IPS DF 6.9 (cell line): ENCODE results near the gene TRIM17.

Experiments
- DNase-seq: peaks from one replicate; pipeline ENCODE4 v3.0.0-alpha.2; 2013; ENCODE audit warnings: low read depth, low spot score
- H3K27ac ChIP-seq: one replicate; pipeline ENCODE4 v1.5.1; 2013; ENCODE audit warnings: low read length, control low read depth
- H3K27me3 ChIP-seq: 2 replicates; pipeline ENCODE4 v1.6.1; 2013; ENCODE audit warnings: mild to moderate bottlenecking, low read length; ENCODE audit not compliant: control insufficient read depth, insufficient read depth
- H3K36me3 ChIP-seq: 2 replicates; pipeline ENCODE4 v1.6.1; 2013; ENCODE audit warnings: low read length; ENCODE audit not compliant: control insufficient read depth, insufficient read depth
- H3K4me1 ChIP-seq: 2 replicates; pipeline ENCODE4 v1.6.1; 2013; ENCODE audit warnings: low read length; ENCODE audit not compliant: control insufficient read depth, insufficient read depth
- H3K4me3 ChIP-seq: 2 replicates; pipeline ENCODE4 v1.5.1; 2013; ENCODE audit warnings: mild to moderate bottlenecking, low read length
- H3K9me3 ChIP-seq: 2 replicates; pipeline ENCODE4 v1.6.1; 2013; ENCODE audit warnings: low read length, inconsistent platforms; ENCODE audit not compliant: control insufficient read depth, insufficient read depth
- WGBS: extraction: QIAGEN DNeasy Blood & Tissue Kit; methylation state at CpG from one replicate; pipeline ENCODE4 v1.1.7; 2013; ENCODE audit warnings: mixed read lengths, missing lambda C conversion rate; ENCODE audit not compliant: insufficient read length, insufficient coverage; 5-methylcytosine and 5-hydroxymethylcytosine counted together

Gene TRIM17

GRCh38 chr1:228417483-228418203, 982 bp upstream of the TRIM17 start:
- H3K27ac ChIP-seq, result no peak overlapping the region
- H3K9me3 ChIP-seq, result no peaks in the 10 kb centered on the region
- no peaks in the 10 kb centered on the region for H3K36me3 ChIP-seq
- no CpG with 5 or more reads among the region's 7 CpGs for whole genome bisulfite sequencing
- H3K4me1 ChIP-seq, result peaks cover 4% of the 10 kb centered on the region
- no peak for DNase-seq
- H3K4me3 ChIP-seq, result no peak overlapping the region
- H3K27me3 ChIP-seq, result peaks cover 22% of the 10 kb centered on the region

- WGBS, result no CpG with 5 or more reads among the region's 12 CpGs
- Histone ChIP-seq H3K4me3 (peak overlapping the region; percentile 33; the same call in 1 of the 2 replicates), H3K27ac (no peak overlapping the region), H3K4me1 (peaks cover 4% of the 10 kb centered on the region), H3K9me3 (no peaks in the 10 kb centered on the region), H3K36me3 (no peaks in the 10 kb centered on the region), H3K27me3 (peaks cover 19% of the 10 kb centered on the region; the same call in 1 of the 2 replicates)
- DNase-seq, result no peak
Observed at GRCh38 chr1:228417061-228417460, 400 bp upstream of the TRIM17 start.

- Histone ChIP-seq H3K27me3 (peaks cover 15% of the 10 kb centered on the region; the same call in 1 of the 2 replicates), H3K4me1 (peaks cover 4% of the 10 kb centered on the region), H3K4me3 (peak overlapping the region; percentile 33; the same call in 1 of the 2 replicates), H3K36me3 (no peaks in the 10 kb centered on the region), H3K27ac (no peak overlapping the region), H3K9me3 (no peaks in the 10 kb centered on the region)
- WGBS, result no CpG with 5 or more reads among the region's 23 CpGs
- DNase-seq, result no peak
Observed at GRCh38 chr1:228415853-228416216, 826 bp downstream of the TRIM17 start.

- H3K4me1 ChIP-seq, result peaks cover 4% of the 10 kb centered on the region
- no peak overlapping the region for H3K27ac ChIP-seq
- no CpG with 5 or more reads among the region's 7 CpGs for WGBS
- H3K9me3 ChIP-seq, result no peaks in the 10 kb centered on the region
- H3K4me3 ChIP-seq, result no peak overlapping the region
- peaks cover 15% of the 10 kb centered on the region; the same call in 1 of the 2 replicates for H3K27me3 ChIP-seq
- DNase-seq, result no peak
- H3K36me3 ChIP-seq, result no peaks in the 10 kb centered on the region
Observed at GRCh38 chr1:228415221-228415620, 1.4 kb downstream of the TRIM17 start.

- H3K27me3 ChIP-seq, result peaks cover 15% of the 10 kb centered on the region; the same call in 1 of the 2 replicates
- H3K27ac ChIP-seq, result no peak overlapping the region
- no peaks in the 10 kb centered on the region for H3K36me3 ChIP-seq
- peaks cover 4% of the 10 kb centered on the region for H3K4me1 ChIP-seq
- WGBS, result no CpG with 5 or more reads among the region's 25 CpGs
- DNase-seq, result no peak
- H3K9me3 ChIP-seq, result no peaks in the 10 kb centered on the region
- peak overlapping the region; percentile 3; the same call in 1 of the 2 replicates for H3K4me3 ChIP-seq
Observed at GRCh38 chr1:228414511-228415211, 2.0 kb downstream of the TRIM17 start.

GRCh38 chr1:228413241-228414010, 3.2 kb downstream of the TRIM17 start:
- Histone ChIP-seq H3K27me3 (peaks cover 15% of the 10 kb centered on the region; the same call in 1 of the 2 replicates), H3K4me1 (peaks cover 7% of the 10 kb centered on the region), H3K27ac (no peak overlapping the region), H3K36me3 (no peaks in the 10 kb centered on the region), H3K9me3 (no peaks in the 10 kb centered on the region), H3K4me3 (no peak overlapping the region)
- no peak for DNase-seq
- no CpG with 5 or more reads among the region's 10 CpGs for WGBS

- WGBS, result no CpG with 5 or more reads among the region's 9 CpGs
Observed at GRCh38 chr1:228411548-228412430, 4.9 kb downstream of the TRIM17 start.

GRCh38 chr1:228411121-228411520, 5.5 kb downstream of the TRIM17 start:
- H3K27me3 ChIP-seq, result peaks cover 9% of the 10 kb centered on the region; the same call in 1 of the 2 replicates
- WGBS, result no CpG with 5 or more reads among the region's 5 CpGs

More at GRCh38 chr1:228411548-228412430, 4.9 kb downstream of the TRIM17 start:
- Histone ChIP-seq H3K27me3 (peaks cover 9% of the 10 kb centered on the region; the same call in 1 of the 2 replicates), H3K9me3 (no peaks in the 10 kb centered on the region), H3K27ac (no peak overlapping the region), H3K4me1 (peaks cover 12% of the 10 kb centered on the region), H3K36me3 (no peaks in the 10 kb centered on the region), H3K4me3 (no peak overlapping the region)
- DNase-seq, result no peak

GRCh38 chr1:228410671-228411070, 6.0 kb downstream of the TRIM17 start:
- Histone ChIP-seq H3K4me1 (peaks cover 10% of the 10 kb centered on the region), H3K27me3 (peaks cover 7% of the 10 kb centered on the region; the same call in 1 of the 2 replicates), H3K9me3 (no peaks in the 10 kb centered on the region), H3K4me3 (no peak overlapping the region), H3K36me3 (no peaks in the 10 kb centered on the region), H3K27ac (no peak overlapping the region)
- DNase-seq, result no peak
- WGBS, result no CpG with 5 or more reads among the region's 11 CpGs

More at GRCh38 chr1:228411121-228411520, 5.5 kb downstream of the TRIM17 start:
- Histone ChIP-seq H3K27ac (no peak overlapping the region), H3K4me3 (no peak overlapping the region), H3K4me1 (peaks cover 12% of the 10 kb centered on the region), H3K36me3 (no peaks in the 10 kb centered on the region), H3K9me3 (no peaks in the 10 kb centered on the region)
- no peak for DNase-seq
